Calu3 (cell line): Measurements from ENCODE around the gene HK1. TPM values are rescaled to one million over a fixed set of nuclear protein-coding genes. Genes with fewer than 3 reads are reported as not detected.

Experiments
- BruUV-seq: library from RNA; stranded (reverse); fragments of 400-500 nt; replicated peaks from 2 replicates; lab custom pipeline; 2021; lab: Mats Ljungman, UMichigan
- CTCF ChIA-PET: fragments of 300-600 bp; sonication (Branson Sonifier 250); formaldehyde crosslinking; loops from one replicate; lab custom pipeline; 2022; ENCODE audit warnings: antibody characterized with exemption; lab: Charles Lee
- DNase-seq: peaks from one replicate; pipeline ENCODE4 v3.0.0; 2022
- H3K27ac Mint-ChIP-seq: one replicate; pipeline ENCODE4 v1.8.0; 2022; ENCODE audit warnings: mixed read lengths; ENCODE audit not compliant: unreplicated experiment
- H3K27me3 Mint-ChIP-seq: one replicate; pipeline ENCODE4 v1.8.0; 2022; ENCODE audit warnings: mixed read lengths; ENCODE audit not compliant: unreplicated experiment
- H3K36me3 Mint-ChIP-seq: one replicate; pipeline ENCODE4 v1.8.0; 2022; ENCODE audit warnings: mild to moderate bottlenecking, moderate library complexity, mixed read lengths; ENCODE audit not compliant: insufficient read depth, unreplicated experiment
- H3K4me1 Mint-ChIP-seq: one replicate; pipeline ENCODE4 v1.8.0; 2022; ENCODE audit warnings: mild to moderate bottlenecking, low read depth, mixed read lengths; ENCODE audit not compliant: unreplicated experiment
- H3K4me3 Mint-ChIP-seq: one replicate; pipeline ENCODE4 v1.8.0; 2022; ENCODE audit warnings: mild to moderate bottlenecking, low read depth, moderate library complexity, mixed read lengths; ENCODE audit not compliant: unreplicated experiment
- H3K9me3 Mint-ChIP-seq: one replicate; pipeline ENCODE4 v1.8.0; 2022; ENCODE audit warnings: low read depth, mixed read lengths; ENCODE audit not compliant: unreplicated experiment
- CTCF ChIP-seq: fragments of 200-600 bp; IDR thresholded peaks from one replicate; pipeline ENCODE4 v1.8.0; 2022; ENCODE audit warnings: antibody characterized with exemption; ENCODE audit not compliant: unreplicated experiment
- intact Hi-C: fragments of 100-400 bp; cut with micrococcal nuclease; formaldehyde crosslinking; loops from one replicate; pipeline ENCODE4 v1.10.0; 2022; ENCODE audit not compliant: unreplicated experiment
- total RNA-seq: library from RNA; stranded (reverse); gene quantifications from 2 replicates; pipeline ENCODE4 v1.2.3, GENCODE V29; 2022

HK1 gene
- total RNA-seq, 1 experiment from 2014 or later, result 58.8 TPM

- CTCF ChIA-PET, result interaction anchor here (0.7 kb wide), 1 partner anchor 16 kb away, joined by 3 read pairs; no protein-coding TSS in a partner anchor
- no peak overlapping the region for H3K4me3 Mint-ChIP-seq
- H3K4me1 Mint-ChIP-seq, result no peaks in the 10 kb centered on the region
- H3K36me3 Mint-ChIP-seq, result peaks cover 31% of the 10 kb centered on the region
- intact Hi-C loops, result no loop called here
- no peaks in the 10 kb centered on the region for H3K27me3 Mint-ChIP-seq
- BruUV-seq, result no TSS peak
- H3K9me3 Mint-ChIP-seq, result no peaks in the 10 kb centered on the region
- H3K27ac Mint-ChIP-seq, result no peak overlapping the region
- DNase-seq, result no peak
- no peak for TF ChIP-seq CTCF
Observed at GRCh38 chr10:69346776-69347175, 68.5 kb downstream of the HK1 start.

- Mint-ChIP-seq H3K9me3 (no peaks in the 10 kb centered on the region), H3K36me3 (peaks cover 39% of the 10 kb centered on the region), H3K4me3 (no peak overlapping the region), H3K27me3 (no peaks in the 10 kb centered on the region), H3K4me1 (no peaks in the 10 kb centered on the region), H3K27ac (no peak overlapping the region)
- no peak for TF ChIP-seq CTCF
- intact Hi-C loops, result no loop called here
- CTCF ChIA-PET, result interaction anchor here (0.7 kb wide), 1 partner anchor 102 kb away, joined by 3 read pairs; the partner anchor contains the start of gene TSPAN15
- DNase-seq, result no peak
- no TSS peak for BruUV-seq
Observed at GRCh38 chr10:69348816-69349541, 70.7 kb downstream of the HK1 start.

- no peak for TF ChIP-seq CTCF
- Mint-ChIP-seq H3K36me3 (peaks cover 38% of the 10 kb centered on the region), H3K4me3 (no peak overlapping the region), H3K27me3 (no peaks in the 10 kb centered on the region), H3K9me3 (no peaks in the 10 kb centered on the region), H3K4me1 (no peaks in the 10 kb centered on the region), H3K27ac (no peak overlapping the region)
- intact Hi-C loops, result no loop called here
- CTCF ChIA-PET, result no interaction called here
- BruUV-seq, result no TSS peak
- DNase-seq, result no peak
Observed at GRCh38 chr10:69349542-69349888, 71.2 kb downstream of the HK1 start.

GRCh38 chr10:69351589-69351988 lies 73.3 kb downstream of the HK1 start:
- Mint-ChIP-seq H3K4me1 (no peaks in the 10 kb centered on the region), H3K36me3 (peaks cover 25% of the 10 kb centered on the region), H3K9me3 (no peaks in the 10 kb centered on the region), H3K27ac (no peak overlapping the region), H3K4me3 (no peak overlapping the region), H3K27me3 (no peaks in the 10 kb centered on the region)
- intact Hi-C loops, result no loop called here
- no peak for TF ChIP-seq CTCF
- CTCF ChIA-PET, result interaction anchor here (0.6 to 1.4 kb wide), 4 partner anchors 19 to 294 kb away, joined by 3 to 4 read pairs (median 4); no protein-coding TSS in a partner anchor
- no TSS peak for BruUV-seq
- no peak for DNase-seq
